HG03108 (cell line): ENCODE results near the gene PDE6H.

Experiments
- ATAC-seq: cut with Tn5 transposase; IDR thresholded peaks from one replicate; pipeline ENCODE4 v1.9.1; 2021; ENCODE audit warnings: moderate library complexity; ENCODE audit not compliant: unreplicated experiment

The PDE6H gene

GRCh38 chr12:14999695-15000365 is 27.0 kb downstream of the PDE6H start:
- ATAC-seq: no peak

GRCh38 chr12:15000575-15000974 is 27.7 kb downstream of the PDE6H start:
- ATAC-seq: no peak

GRCh38 chr12:15001733-15002382 is 29.0 kb downstream of the PDE6H start:
- no peak for ATAC-seq

- no peak for ATAC-seq
Observed at GRCh38 chr12:15004421-15004820, 31.6 kb downstream of the PDE6H start.

- no peak for ATAC-seq
Observed at GRCh38 chr12:15005064-15005463, 32.2 kb downstream of the PDE6H start.

- ATAC-seq: no peak
Observed at GRCh38 chr12:15007551-15007950, 34.7 kb downstream of the PDE6H start.

GRCh38 chr12:15011162-15011561 is 38.3 kb downstream of the PDE6H start:
- ATAC-seq: no peak

- ATAC-seq: no peak
Observed at GRCh38 chr12:15013634-15014179, 40.9 kb downstream of the PDE6H start.

GRCh38 chr12:15014708-15015107 is 41.9 kb downstream of the PDE6H start:
- ATAC-seq: no peak

GRCh38 chr12:15015121-15015520 is 42.3 kb downstream of the PDE6H start:
- ATAC-seq: no peak

- ATAC-seq: no peak
Observed at GRCh38 chr12:15020156-15020555, 47.3 kb downstream of the PDE6H start.
